Measurements from ENCODE around the gene DUSP1.

Gene DUSP1

DNA sequence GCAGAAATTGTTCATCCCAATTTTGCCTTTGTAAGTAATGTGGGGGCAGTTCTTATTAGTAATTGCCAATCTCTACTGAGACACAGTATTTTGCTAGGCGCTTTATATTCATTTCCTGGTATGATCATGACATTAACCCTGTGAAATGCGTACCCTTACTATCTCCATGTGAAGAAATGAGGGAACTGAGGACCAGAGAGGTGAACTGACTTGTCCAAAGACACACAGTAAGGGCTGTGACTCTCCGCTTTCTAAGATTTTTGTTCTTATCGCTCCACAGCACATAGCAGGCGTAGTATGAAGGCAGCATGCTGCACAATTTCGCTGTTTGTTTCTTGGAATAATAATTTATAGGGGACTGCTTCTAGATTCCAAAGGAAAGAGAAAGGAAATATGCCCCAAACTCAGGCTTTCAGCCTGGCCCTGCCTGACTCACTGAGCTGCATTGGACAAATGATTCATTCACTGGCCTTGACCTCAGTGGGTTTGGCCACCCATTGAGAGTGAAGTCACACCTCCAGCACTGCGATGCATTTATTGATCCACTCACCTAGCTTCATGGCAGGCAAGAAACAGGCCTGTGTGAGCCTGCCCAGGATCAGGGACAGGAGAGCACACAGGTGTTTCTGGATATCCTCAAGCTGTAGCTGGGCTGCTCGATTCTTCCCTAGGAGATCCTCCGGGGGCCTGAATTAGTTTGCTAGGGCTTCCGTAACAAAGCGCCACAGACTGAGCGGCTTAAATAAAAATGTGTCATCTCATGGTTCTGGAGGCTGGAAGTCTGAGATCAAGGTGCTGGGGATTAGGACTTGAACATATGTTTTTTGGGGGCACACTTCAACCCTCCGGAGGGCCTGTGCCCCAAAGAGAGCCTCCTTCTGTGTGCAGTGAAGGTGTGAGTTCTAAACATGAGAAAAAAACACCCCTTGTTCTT, 7.2 kb upstream of the DUSP1 start:
- DNase-seq (ENCODE audit: low read depth in 2 of 2): no peak

DNA sequence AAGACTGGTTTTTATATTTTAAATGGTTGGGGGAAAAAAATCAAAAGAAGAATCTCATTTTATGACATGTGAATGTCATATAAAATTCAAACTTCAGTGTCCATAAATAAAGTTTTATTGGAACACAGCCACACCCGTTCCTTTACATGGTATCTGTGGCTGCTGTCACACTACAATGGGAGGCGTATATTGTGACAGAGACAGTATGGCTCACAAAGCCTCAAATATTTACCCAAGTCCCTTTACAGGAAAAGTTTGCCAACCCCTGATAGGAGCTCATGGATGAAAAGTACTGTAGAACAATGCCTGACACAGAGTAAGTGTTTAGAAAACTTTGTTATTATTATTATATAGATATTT, 5.2 kb upstream of the DUSP1 start:
- no peak for DNase-seq (ENCODE audit: low read depth in 2 of 2)

DNA sequence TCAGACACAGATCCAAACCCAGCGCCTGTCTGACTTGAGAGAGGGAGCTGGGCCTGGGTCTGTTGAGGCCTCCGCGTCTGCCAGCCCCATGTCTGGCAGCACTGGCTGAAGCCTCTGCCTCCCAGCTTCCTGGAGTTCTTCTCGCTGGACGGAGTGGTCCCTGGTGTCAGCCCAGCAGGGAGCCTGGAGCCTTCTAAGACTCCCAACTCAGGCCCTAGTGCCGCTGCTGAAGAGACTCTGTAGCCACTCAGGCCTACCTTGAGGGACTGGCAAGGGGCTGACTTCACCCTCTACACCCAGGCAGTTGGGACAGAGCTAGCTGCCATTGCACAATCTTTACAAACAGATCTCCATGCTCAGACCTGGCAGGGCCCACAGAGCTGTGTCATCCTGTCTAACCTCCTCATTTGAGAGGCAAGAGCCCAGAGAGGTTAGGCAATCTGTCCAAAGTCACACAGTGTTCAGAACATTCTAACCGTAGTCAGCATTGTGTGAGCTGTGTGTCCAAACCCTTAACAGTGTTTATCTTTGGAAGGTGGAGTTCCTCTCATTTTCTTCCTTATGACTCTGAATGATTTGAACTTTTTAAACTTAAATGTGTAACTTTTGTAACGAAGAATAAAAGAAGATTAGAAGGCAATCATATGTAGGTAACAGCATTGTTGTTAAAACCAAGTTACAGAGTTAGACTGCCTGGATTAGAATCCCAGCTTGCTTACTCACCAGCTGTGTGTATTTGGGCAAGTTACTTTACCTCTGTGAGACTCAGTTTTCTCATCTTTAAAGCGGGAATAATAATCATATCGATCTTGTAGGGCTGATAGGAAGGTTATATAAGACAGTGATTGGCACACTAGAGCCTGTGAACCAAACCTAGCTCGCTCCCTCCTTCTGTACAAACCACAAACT, 4.6 kb upstream of the DUSP1 start:
- no peak for DNase-seq (ENCODE audit: low read depth in 2 of 2)

DNA sequence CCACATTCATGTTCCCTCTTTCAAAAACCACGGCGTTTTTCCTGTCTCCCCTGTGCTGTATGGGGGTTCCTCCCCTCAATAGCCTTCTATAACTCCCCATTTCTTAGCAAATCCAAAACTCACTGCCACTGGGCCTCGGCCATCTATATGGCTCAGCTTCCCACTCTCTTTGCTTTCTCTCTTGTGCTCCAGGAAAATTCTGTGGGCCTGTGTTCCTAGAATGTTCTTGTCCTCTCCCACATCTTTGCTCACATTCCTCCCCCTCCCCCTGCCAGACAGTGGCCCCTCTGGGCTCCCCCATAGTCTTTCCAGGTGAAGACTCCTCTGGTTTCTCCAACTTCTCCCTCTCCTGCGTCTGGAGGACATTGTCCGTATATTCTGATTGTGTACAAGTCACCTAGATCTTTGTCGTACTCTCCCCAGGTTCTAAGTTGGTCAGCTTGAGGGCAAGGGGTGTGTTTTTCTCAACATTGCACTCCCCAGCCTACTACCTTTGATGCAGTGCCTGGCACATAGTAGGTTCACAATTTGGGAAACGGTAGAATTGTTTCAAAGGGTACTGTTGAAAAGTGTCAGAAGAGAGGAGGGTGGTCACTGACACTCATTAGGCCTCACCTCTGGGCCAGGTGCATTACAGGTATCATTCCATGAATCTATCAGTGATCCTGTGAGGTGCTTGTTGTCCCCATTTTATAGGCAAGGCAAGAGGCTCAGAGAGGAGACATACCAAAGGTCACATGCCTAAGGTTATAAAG, 3.7 kb upstream of the DUSP1 start:
- no peak for DNase-seq (ENCODE audit: low read depth in 2 of 2)

DNA sequence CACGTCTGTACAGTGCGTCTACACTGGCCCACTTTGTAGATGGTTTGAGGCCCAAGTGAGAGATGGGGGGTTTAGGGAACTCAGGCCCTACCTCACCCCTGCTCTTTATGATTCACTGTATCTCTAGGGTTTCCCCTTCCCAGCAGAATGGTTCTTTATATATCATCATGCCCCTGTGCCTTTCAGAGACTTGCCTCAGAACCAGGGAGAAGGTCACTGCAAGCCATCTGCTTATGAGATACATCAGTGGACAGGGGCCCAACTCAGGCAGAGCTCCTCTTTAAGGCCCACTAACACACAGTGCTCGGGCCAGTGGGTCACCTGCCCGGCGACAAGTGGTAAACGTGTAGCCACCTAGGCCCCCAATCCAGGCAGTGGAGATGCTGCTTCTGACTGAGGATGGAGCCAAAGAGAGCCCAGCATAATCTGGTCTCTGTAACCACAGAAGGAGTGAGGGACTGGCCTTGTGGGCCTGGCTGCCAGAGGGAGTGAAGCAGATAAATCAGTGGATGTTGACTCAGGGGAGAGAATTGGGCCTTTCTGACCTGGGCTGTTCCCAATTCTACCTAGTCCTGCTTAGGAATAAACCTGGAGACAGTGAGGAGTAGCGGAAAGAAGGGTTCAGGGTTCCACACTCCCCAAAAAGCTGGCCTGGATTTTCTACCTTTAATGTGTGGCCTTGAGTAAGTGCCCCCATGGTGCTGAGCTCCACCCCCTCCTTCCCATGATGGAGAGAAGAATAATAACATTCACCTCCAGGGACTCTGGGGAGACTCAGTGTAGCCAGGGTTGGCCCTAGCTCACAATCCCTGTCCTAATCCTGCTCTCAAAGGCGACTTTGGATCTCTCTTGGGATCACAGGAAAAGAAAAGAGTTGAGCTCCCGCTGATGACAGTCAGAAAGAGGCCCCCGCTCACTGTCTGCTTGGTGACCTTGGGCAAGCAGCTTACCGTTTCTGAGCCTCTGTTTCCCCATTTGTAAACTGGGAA, 2.8 kb upstream of the DUSP1 start:
- no peak for DNase-seq (ENCODE audit: low read depth in 2 of 2)

DNA sequence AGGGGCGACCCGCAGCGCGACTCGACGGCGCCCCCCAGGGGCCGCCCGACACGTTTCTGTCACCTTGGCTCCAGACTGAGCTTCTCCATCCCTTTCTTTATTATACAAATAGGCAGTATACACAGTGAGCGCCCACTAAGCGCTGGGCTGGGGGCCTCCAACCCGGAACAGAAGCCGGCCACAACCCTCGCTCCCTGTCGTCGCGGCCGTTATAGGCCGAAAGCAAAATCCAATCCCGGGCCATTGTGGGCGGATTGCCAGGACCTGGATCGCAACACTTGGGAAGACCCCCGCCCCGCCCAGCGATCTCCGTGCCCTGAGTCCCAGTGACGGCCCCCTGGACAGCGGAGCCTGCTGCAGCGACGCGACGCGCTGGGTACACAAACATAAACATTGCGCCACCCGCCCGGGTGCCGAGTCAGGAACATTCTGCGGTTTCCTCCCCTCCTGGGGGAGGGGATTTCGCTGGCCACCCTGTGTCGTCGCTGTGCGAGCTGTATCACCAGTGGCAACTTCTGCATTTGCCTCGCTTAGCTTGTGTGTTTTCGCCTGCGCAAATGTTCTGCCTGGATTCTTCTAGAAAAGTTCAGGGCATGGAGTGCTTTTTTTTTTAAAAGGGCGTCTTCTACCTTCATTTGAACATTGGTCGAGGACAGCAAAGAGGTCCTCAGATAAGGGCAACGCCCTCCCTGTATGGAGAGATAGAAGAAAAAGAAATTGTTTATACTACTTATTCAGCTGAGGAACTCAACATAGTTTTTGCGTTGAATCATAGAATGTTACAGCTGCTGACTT, 1.3 kb upstream of the DUSP1 start:
- DNase-seq (ENCODE audit: low read depth in 2 of 2): peak; percentile 68

DNA sequence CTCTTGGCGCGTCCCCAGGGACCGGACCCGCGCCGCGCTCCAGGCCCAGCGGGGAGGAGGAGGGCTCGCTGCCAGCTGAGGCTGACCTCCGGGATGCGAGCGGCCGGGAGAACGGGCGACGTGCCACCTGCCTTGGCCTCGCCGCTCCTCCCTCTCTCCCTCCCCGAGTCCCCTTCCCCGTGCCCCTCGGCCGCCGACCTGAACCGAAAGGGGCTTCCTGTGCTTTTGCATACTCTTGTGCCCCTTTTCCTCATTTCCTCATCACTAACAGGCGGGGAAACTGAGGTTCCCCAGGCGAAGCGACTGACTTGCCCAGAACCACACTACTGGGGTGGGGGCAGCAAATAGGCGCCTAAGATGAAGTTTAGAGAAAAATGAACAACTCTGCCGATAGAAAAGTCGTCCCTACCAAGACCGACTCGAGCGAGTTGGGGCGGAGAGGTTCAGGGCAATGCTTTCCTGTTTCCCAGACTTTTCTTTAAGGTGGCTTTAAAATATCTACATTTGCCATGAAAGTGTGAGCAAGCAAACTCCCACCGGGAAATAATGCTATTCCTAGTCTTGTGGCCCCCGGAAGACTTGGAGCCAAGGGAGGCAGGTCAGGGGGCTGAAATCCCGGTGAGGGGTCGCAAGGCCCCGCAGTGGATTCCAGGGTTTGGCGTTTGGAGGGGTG, 580 bp upstream of the DUSP1 start:
- DNase-seq (ENCODE audit: low read depth in 2 of 2): peak in 1 of 2 donors; percentile 19

DNA sequence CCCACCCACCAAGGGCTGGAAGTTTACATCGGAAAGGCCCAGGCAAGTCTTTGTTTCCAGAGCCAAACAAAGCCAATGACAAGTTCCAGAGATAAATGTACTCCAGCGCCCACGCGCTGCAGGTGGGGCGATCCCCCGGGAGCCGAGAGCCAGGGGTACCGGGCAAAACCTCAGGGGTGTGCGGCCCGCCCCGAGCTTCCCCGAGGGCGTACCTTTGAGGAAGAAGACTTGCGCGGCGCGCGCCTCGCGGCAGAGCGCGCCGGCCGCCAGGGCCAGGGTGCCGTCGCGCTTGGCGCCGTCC, 671 bp downstream of the DUSP1 start:
- DNase-seq (ENCODE audit: low read depth in 2 of 2): no peak

DNA sequence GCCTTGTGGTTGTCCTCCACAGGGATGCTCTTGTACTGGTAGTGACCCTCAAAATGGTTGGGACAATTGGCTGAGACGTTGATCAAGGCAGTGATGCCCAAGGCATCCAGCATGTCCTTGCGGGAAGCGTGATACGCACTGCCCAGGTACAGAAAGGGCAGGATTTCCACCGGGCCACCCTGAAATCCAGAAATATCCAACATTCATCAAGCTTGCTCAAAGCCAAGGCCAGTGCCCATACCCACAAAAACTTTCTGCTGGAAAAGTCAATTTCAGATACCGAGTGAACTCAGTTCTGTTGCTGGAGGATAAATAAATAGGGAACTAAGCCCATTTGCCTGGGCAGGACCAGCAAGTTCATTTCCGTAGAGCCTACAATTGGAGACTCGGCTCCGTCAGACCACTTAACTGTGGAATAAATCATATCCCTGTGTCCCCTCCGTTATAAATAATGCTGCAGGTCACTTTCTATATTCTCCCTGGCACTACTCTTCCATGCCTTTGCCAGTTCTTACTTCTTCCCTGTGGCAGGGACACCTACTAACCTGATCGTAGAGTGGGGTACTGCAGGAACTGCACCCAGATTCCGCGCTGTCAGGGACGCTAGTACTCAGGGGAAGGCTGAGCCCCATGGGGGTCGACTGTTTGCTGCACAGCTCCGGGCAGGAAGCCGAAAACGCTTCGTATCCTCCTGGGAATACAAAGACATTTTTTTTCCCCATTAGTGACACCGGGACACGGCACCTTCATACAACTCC, 1.2 kb downstream of the DUSP1 start:
- no peak for DNase-seq (ENCODE audit: low read depth in 2 of 2)

DNA sequence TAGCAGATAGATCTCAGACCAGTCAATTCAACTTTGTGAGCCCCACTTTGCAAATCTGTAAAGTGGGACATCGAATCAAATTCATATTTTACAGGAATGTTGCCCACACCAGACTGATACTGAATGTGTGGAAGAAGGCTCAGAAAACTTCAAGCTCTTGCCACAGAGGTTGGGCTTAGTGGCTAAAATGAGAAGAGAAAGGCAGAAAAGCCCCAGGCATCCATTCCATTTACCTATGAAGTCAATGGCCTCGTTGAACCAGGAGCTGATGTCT, 1.7 kb downstream of the DUSP1 start:
- no peak for DNase-seq (ENCODE audit: low read depth in 2 of 2)

DNA sequence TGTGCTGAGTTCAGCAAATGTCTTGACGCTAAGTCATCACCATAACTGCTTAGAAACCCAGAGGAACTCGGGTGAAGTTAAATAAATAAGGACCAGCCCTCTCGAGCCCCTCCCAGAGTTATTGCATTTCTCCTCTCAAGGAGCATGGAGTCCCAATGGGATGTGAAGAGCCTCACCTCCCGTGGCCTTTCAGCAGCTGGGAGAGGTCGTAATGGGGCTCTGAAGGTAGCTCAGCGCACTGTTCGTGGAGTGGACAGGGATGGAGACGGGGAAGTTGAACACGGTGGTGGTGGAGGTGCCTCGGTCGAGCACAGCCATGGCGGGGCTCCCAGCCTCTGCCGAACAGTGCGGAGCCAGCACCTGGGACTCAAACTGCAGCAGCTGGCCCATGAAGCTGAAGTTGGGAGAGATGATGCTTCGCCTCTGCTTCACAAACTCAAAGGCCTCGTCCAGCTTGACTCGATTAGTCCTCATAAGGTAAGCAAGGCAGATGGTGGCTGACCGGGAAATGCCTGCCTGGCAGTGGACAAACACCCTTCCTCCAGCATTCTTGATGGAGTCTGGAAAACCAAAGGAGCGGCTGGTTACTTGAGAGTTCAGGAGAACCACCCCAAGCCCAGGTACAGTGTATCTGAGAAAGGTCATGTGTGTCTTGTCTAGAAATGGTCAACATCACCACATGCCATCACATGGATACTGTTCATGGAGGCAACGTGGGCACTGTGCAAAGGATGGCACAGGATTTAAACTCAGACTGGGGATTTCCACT, 2.2 kb downstream of the DUSP1 start:
- DNase-seq (ENCODE audit: low read depth in 2 of 2): no peak

DNA sequence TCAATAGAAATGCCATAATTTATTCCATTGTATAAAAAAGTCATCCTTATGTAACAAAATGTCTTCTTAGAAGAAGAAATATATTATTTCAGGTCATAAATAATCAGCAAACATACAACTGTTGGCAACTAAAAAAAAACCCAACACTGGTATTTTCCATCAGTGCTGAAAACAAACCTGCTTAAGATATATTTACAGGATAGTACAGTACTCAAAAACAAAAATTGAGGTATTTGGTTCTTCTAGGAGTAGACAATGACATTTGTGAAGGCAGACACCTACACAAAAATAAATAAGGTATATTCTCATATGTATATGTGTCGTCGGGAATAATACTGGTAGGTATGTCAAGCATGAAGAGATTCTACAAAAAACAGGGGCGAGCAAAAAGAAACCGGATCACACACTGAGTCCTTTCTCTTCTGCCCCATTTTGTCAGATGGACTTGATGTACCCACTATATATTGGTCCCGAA, 2.9 kb downstream of the DUSP1 start:
- no peak for DNase-seq (ENCODE audit: low read depth in 2 of 2)

DNA sequence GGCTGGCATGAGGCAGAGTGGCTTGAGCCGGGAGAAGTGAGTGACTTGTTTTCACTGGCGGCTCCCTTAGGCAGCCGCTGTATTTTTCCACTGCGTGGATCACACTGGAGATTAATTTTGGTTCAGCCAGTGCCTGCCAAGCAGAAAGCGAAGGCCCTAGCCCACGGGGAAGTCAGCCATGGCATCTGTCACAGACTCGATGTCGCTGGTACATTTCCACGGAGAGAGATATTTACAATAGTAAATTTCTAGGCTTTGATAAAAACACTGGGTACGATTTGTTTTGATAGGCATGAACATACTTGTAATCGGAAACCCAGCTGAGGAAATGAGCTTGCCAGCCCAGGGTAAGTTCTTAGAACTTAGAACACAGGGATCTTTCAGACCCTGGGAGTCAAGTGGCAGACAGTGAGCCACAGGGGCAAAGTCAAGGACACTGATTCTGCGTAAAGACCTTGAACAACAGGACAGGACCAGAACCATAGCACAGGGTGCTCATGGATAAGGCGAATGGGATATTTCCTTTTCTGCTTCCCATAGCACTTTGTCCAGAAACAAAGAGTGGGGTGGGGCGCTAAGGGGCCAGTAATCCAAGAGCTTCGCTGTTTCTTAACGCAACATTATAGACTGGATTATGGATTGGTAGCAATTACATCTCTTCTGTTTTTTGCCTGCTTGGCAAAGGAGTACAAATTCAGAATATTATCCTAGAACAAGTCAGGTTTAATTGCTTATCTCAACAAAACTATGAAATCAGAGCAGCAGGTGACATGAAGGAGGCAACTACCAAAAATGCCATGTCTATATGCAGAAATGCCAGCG, 4.5 kb downstream of the DUSP1 start:
- no peak for DNase-seq (ENCODE audit: low read depth in 2 of 2)

DNA sequence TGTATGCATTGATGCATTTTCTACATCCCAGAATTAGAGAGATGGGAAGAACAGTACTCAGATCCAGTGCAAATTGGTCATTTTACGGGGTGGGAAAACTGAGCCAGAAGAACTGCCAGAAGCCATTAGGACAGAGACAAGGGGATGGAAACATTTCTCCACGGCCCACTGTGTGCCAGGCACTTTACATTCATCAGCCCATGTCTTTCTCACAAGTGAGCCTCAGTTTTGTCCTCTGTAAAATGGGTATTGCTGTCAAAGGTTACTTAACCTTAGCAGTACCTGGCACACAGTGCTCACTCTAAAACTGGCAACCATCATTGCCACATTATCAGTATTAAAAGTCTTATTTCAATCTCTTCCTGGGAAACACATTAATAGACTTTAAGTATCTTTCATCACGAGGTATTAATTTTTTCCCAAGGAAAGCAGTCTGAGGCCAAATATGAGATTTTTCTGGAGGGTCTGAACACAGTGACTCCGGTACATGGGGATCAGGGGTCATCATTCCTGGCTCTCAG, 5.2 kb downstream of the DUSP1 start:
- no peak for DNase-seq (ENCODE audit: low read depth in 2 of 2)

DNA sequence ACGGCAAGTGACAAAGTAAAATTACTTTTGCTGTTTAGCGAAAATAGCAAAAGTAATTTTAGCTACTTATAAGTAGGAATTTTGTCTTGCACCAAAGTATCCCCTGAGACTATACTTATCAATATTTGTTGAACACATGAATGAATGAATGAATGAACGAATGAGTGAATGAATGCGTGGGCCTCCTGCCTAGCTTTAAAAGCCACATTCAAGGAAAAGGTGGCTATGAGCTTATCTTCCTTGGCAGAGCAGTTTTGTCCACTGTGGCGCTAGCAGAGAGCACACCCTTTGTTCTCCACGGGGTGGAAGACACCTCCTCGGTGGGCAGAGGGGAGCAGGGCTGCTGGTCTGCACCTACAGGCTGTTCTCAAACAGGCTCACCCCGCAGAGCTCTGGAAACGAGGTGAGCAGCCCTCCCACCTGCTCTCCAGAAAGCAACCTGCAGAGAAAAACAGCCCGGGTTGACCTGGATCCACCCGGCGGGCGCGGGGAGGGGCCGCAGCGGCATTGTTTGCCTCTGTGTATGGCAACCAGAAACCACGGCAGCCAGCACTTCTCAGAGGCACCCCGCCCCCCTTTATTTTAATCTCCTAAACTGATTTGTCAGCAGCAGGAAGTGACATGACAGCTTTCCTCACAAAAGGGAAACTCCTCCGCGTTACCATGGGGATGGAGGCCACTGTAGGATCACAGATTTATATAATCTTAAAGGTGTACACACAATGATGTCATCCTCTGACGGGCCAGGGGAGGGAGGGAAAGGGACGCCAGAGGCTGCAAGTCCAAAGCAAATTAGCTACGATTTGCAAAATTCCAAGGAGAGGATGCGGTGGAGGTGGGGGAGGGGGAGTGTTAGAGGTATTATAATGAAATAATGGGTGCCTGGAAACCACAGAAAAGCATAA, 5.9 kb downstream of the DUSP1 start:
- peak; percentile 84 to 85 for DNase-seq (ENCODE audit: low read depth in 2 of 2)

DNA sequence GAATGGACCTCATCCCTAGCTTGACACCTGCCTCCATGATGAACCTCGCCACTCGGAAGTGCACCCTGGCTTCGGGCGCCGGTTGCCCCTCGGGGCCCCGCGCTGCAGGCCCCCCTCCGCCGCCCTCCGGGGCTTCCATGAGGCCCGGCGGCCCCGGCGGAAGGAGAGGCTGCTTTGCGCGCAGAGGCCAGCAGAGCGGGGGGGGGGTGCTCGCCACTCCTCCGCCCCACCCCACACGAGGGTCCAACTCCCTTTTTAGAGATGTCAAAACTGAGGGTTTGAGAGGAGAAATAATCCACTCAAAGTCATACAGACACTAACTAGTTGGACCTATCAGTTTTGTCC, 7.9 kb downstream of the DUSP1 start:
- DNase-seq (ENCODE audit: low read depth in 2 of 2): no peak

Measured in stimulated activated CD8-positive, alpha-beta memory T cell treated with anti-CD3 and anti-CD28 coated beads, Interleukin-7, amount 100 ng/mL, for 1 hour (primary cell).